Embryonic facial prominence (tissue), 1 donor: ENCODE measurements around the gene NTN3.
"Not testable (repeated sequence)": the region's sequence is repeated elsewhere in the genome, so short reads cannot be mapped to it uniquely, and the experiment has no call there.

Experiments
- DNase-seq: peaks from one replicate; pipeline ENCODE4 v3.0.0-alpha.2; 2016; ENCODE audit errors: extremely low spot score

Gene NTN3

GRCh38 chr16:2471016-2471652, at the start of gene NTN3:
TSS of gene NTN3 (plus strand) at chr16:2471297. CDS start at chr16:2471702, 405 bp downstream.
- peak; percentile 72 for DNase-seq

- DNase-seq, result no peak
These were observed 48.8 kb upstream of the NTN3 start for GRCh38 chr16:2422123-2422867.

- DNase-seq, result no peak
These were observed 46.8 kb upstream of the NTN3 start for GRCh38 chr16:2424061-2425007.

- DNase-seq, result no peak
These were observed 46.0 kb upstream of the NTN3 start for GRCh38 chr16:2425008-2425518.

GRCh38 chr16:2425825-2426430, 45.2 kb upstream of the NTN3 start:
- no peak for DNase-seq

GRCh38 chr16:2426941-2427361, 44.1 kb upstream of the NTN3 start:
- DNase-seq, result no peak

- no peak for DNase-seq
These were observed 43.6 kb upstream of the NTN3 start for GRCh38 chr16:2427526-2427925.

- DNase-seq, result no peak
These were observed 42.9 kb upstream of the NTN3 start for GRCh38 chr16:2428051-2428783.

- DNase-seq, result no peak
These were observed 42.4 kb upstream of the NTN3 start for GRCh38 chr16:2428784-2429033.

GRCh38 chr16:2429034-2429770, 41.9 kb upstream of the NTN3 start, which contains the start of gene CCNF:
TSS of gene CCNF (plus strand) at chr16:2429447. CDS start at chr16:2429482, 35 bp downstream.
- DNase-seq, result peak; percentile 88

- no peak for DNase-seq
These were observed 41.1 kb upstream of the NTN3 start for GRCh38 chr16:2429771-2430663.

GRCh38 chr16:2432286-2432685, 38.8 kb upstream of the NTN3 start:
- DNase-seq, result no peak

GRCh38 chr16:2432801-2433505, 38.1 kb upstream of the NTN3 start:
- DNase-seq, result no peak

GRCh38 chr16:2435236-2435635, 35.9 kb upstream of the NTN3 start:
- not testable (repeated sequence) for DNase-seq

GRCh38 chr16:2436110-2436509, 35.0 kb upstream of the NTN3 start:
- DNase-seq, result no peak

- DNase-seq, result no peak
These were observed 33.9 kb upstream of the NTN3 start for GRCh38 chr16:2437032-2437790.

GRCh38 chr16:2438121-2438520, 33.0 kb upstream of the NTN3 start:
- no peak for DNase-seq

- no peak for DNase-seq
These were observed 31.5 kb upstream of the NTN3 start for GRCh38 chr16:2439598-2439997.
